Erythroblast (primary cell): ENCODE measurements around the gene OXA1L.

Source experiments
- GATA1 ChIP-seq: IDR thresholded peaks from 2 replicates; pipeline ENCODE4 v1.6.1; 2011; ENCODE audit warnings: low read depth, mild to moderate bottlenecking, control low read depth, low read length, moderate library complexity
- POLR2A ChIP-seq: IDR thresholded peaks from 2 replicates; pipeline ENCODE4 v1.6.1; 2011; ENCODE audit warnings: mild to moderate bottlenecking, low read length

DNA sequence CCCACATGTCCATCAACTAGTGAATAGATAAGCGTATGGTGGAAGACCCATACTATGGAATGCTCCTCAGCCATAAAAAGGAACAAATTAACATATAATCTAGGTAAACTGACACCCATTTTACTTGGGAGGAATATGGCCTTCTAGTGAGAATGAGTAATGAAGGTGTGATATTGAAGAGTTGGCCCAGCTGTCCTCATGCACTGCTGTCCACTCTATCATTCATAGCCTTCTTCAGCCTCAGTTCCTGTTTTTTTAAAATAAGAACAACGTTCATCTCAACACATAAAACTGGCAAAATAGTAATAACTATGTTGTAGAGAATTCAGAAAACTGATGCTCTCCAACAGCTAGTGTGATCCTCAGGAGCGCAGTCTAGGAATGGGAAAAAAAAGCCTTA, 26.5 kb upstream of the OXA1L start:
- no peak for TF ChIP-seq POLR2A
- TF ChIP-seq GATA1: no peak
